Gastrocnemius medialis (tissue), 4 donors: ENCODE results near the gene PRKCA.

Experiments used
- POLR2A ChIP-seq, 2 donors: fragments of 450-650 bp; IDR thresholded peaks; one replicate each; pipeline ENCODE4 v1.6.1; 2017; ENCODE audit warnings: antibody characterized with exemption in 2 of 2, mild to moderate bottlenecking in 2 of 2, moderate library complexity in 2 of 2
- TF ChIP-seq, protein P1 (sequence below), 5 experiments: fragments of 450-650 bp in 3 of 5; fragments of 200-600 bp in 2 of 5; sonication (generic) in 2 of 5; IDR thresholded peaks in 4 of 5; conservative IDR thresholded peaks in 1 of 5; 1 replicate in 4 of 5; 2 replicates in 1 of 5; pipeline ENCODE4 v1.5.1; 2016 to 2019; ENCODE audit warnings: antibody characterized with exemption in 5 of 5, mild to moderate bottlenecking in 3 of 5, moderate library complexity in 3 of 5

DNA sequence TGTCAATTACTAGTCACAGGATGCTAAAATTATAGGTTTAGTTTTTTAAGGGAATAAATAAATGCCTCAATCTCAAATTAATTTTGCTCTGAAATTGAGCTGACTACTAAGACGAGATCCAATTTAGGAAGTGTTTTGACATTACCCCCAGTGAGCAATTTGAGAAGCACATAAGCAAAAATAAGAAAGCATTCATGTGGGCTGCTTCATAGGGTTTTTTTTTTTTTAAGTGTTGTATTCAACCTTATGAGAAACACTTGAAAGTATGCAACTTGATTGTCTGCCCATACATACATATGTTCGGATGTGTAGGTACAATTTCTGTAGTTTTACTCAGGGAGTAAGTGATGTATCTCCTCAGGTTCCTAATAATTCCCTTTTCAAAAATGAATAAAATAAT is 77.6 kb downstream of the PRKCA start:
- TF ChIP-seq, protein P1, sequence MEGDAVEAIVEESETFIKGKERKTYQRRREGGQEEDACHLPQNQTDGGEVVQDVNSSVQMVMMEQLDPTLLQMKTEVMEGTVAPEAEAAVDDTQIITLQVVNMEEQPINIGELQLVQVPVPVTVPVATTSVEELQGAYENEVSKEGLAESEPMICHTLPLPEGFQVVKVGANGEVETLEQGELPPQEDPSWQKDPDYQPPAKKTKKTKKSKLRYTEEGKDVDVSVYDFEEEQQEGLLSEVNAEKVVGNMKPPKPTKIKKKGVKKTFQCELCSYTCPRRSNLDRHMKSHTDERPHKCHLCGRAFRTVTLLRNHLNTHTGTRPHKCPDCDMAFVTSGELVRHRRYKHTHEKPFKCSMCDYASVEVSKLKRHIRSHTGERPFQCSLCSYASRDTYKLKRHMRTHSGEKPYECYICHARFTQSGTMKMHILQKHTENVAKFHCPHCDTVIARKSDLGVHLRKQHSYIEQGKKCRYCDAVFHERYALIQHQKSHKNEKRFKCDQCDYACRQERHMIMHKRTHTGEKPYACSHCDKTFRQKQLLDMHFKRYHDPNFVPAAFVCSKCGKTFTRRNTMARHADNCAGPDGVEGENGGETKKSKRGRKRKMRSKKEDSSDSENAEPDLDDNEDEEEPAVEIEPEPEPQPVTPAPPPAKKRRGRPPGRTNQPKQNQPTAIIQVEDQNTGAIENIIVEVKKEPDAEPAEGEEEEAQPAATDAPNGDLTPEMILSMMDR (IDR thresholded peaks at IDR 0.05 in 4 of 5, conservative IDR thresholded peaks at IDR 0.05 in 1 of 5) = no peak
- TF ChIP-seq POLR2A (IDR thresholded peaks at IDR 0.05) = no peak
